GM12878 (cell line): ENCODE measurements around the gene ETDB. TPM values are rescaled to one million over a fixed set of nuclear protein-coding genes. Genes with fewer than 3 reads are reported as not detected.

Experiments used
- ATAC-seq: fragments of 200-7000 bp; cut with Tn5 transposase; 3 replicates; pipeline ENCODE4 v1.9.1; 2020; ENCODE audit warnings: mild to moderate bottlenecking, moderate library complexity
- BruUV-seq: library from RNA; stranded (reverse); fragments of 400-500 nt; replicated peaks from 2 replicates; lab custom pipeline; 2021; lab: Mats Ljungman, UMichigan
- CTCF ChIA-PET: fragments of 300-600 bp; sonication (Branson Sonifier 250); formaldehyde crosslinking; extraction: SDS; loops from one replicate; lab custom pipeline; 2021; ENCODE audit warnings: inconsistent platforms; lab: Yijun Ruan, JAX
- POLR2A ChIA-PET: fragments of 350-600 bp; formaldehyde crosslinking; extraction: SDS; loops from one replicate; lab custom pipeline; 2021; ENCODE audit warnings: inconsistent platforms; lab: Charles Lee
- RAD21 ChIA-PET: fragments of 300-600 bp; sonication (Branson Sonifier 250); formaldehyde crosslinking; loops from one replicate; lab custom pipeline; 2023; ENCODE audit warnings: antibody characterized with exemption; ENCODE audit not compliant: unreplicated experiment; lab: Charles Lee
- SMC1A ChIA-PET: fragments of 300-600 bp; sonication (Branson Sonifier 250); formaldehyde crosslinking; loops from one replicate; lab custom pipeline; 2023; ENCODE audit not compliant: unreplicated experiment, uncharacterized antibody; lab: Charles Lee
- DNase-seq: peaks from one replicate; pipeline ENCODE4 v3.0.0-alpha.2; 2011; ENCODE audit warnings: low read depth, low spot score
- FAIRE-seq: peaks from 3 replicates; lab custom pipeline; 2011; peaks lifted over from hg19 to GRCh38; lab: Jason Lieb, UNC
- H2AFZ ChIP-seq: 2 replicates; pipeline ENCODE4 v1.6.0; 2011; ENCODE audit warnings: low read depth, low read length, control low read depth; ENCODE audit not compliant: control insufficient read depth
- H3K27ac ChIP-seq: 2 replicates; pipeline ENCODE4 v1.5.1; 2011; ENCODE audit warnings: control low read depth; ENCODE audit not compliant: control insufficient read depth, insufficient read depth
- H3K27me3 ChIP-seq, 2 experiments: replicated peaks in 1 of 2; 2 replicates each; pipeline versions ENCODE4 v1.6.0 to v1.6.1; 2011; ENCODE audit warnings: low read length in 1 of 2; ENCODE audit not compliant: control insufficient read depth in 2 of 2, insufficient read depth in 2 of 2
- H3K36me3 ChIP-seq, 2 experiments: 2 replicates each; pipeline ENCODE4 v1.5.1; 2011; ENCODE audit warnings: low read length in 1 of 2; ENCODE audit not compliant: control insufficient read depth in 2 of 2, insufficient read depth in 2 of 2
- H3K4me1 ChIP-seq: 2 replicates; pipeline ENCODE4 v1.6.1; 2011; ENCODE audit warnings: mild to moderate bottlenecking, low read length, moderate library complexity, mixed read lengths; ENCODE audit not compliant: control insufficient read depth, insufficient read depth
- H3K4me2 ChIP-seq: 2 replicates; pipeline ENCODE4 v1.6.0; 2011; ENCODE audit warnings: control low read depth; ENCODE audit not compliant: control insufficient read depth, insufficient read depth
- H3K4me3 ChIP-seq: fragments of 200-600 bp; sonication (generic); 2 replicates; pipeline ENCODE4 v1.5.1; 2016
- H3K79me2 ChIP-seq: 2 replicates; pipeline ENCODE4 v1.6.0; 2011; ENCODE audit warnings: low read length; ENCODE audit not compliant: control insufficient read depth, insufficient read depth
- H3K9ac ChIP-seq: 2 replicates; pipeline ENCODE4 v1.8.0; 2011; ENCODE audit warnings: low read length, control low read depth, mixed read lengths; ENCODE audit not compliant: control insufficient read depth, insufficient read depth
- H3K9me3 ChIP-seq: replicated peaks from 3 replicates; pipeline ENCODE4 v1.5.1; 2011; ENCODE audit warnings: mild to moderate bottlenecking, low read length; ENCODE audit not compliant: control insufficient read depth, insufficient read depth
- H4K20me1 ChIP-seq: 2 replicates; pipeline ENCODE4 v1.6.0; 2011; ENCODE audit not compliant: control insufficient read depth, insufficient read depth
- BMI1 ChIP-seq: fragments of 450-650 bp; IDR thresholded peaks from 2 replicates; pipeline ENCODE4 v1.6.1; 2016; ENCODE audit warnings: mild to moderate bottlenecking, moderate library complexity, borderline replicate concordance
- CEBPB ChIP-seq, 2 experiments: fragments of 150-350 bp in 1 of 2; IDR thresholded peaks; 2 replicates each; pipeline ENCODE4 v1.6.1; 2012 to 2014; ENCODE audit warnings: low read depth in 2 of 2, low read length in 2 of 2, borderline replicate concordance in 1 of 2, inconsistent platforms in 1 of 2
- ETV6 ChIP-seq, 2 experiments: fragments of 450-650 bp in 1 of 2; IDR thresholded peaks in 1 of 2; conservative IDR thresholded peaks in 1 of 2; 2 replicates each; pipeline ENCODE4 v1.6.1; 2014; ENCODE audit warnings: antibody characterized with exemption in 1 of 2, borderline replicate concordance in 1 of 2, low read depth in 1 of 2, mild to moderate bottlenecking in 1 of 2, moderate library complexity in 1 of 2
- EZH2 ChIP-seq: IDR thresholded peaks from 2 replicates; pipeline ENCODE4 v1.6.1; 2012; ENCODE audit warnings: low read depth, mild to moderate bottlenecking, control low read depth, inconsistent platforms, low read length, borderline replicate concordance; ENCODE audit not compliant: control insufficient read depth
- MEF2A ChIP-seq: IDR thresholded peaks from 2 replicates; pipeline ENCODE4 v1.6.1; 2011; ENCODE audit warnings: low read depth, mild to moderate bottlenecking, low read length, moderate library complexity; ENCODE audit not compliant: insufficient read depth
- MYB ChIP-seq: fragments of 150-350 bp; IDR thresholded peaks from 2 replicates; pipeline ENCODE4 v1.6.1; 2014; ENCODE audit warnings: mild to moderate bottlenecking, low read depth, low read length, borderline replicate concordance
- NFYB ChIP-seq: IDR thresholded peaks from 2 replicates; pipeline ENCODE4 v1.6.1; 2011; ENCODE audit warnings: low read depth, mild to moderate bottlenecking, low read length, improper control_type of control experiment, moderate library complexity; ENCODE audit not compliant: insufficient read depth
- POLR2A ChIP-seq: IDR thresholded peaks from 2 replicates; pipeline ENCODE4 v1.6.1; 2011; ENCODE audit warnings: low read depth, mild to moderate bottlenecking, low read length
- RBBP5 ChIP-seq: fragments of 200-600 bp; sonication (generic); conservative IDR thresholded peaks from 2 replicates; pipeline ENCODE4 v1.6.1; 2016
- SMARCA5 ChIP-seq: fragments of 450-650 bp; IDR thresholded peaks from 2 replicates; pipeline ENCODE4 v1.6.1; 2017; ENCODE audit warnings: mild to moderate bottlenecking
- STAT1 ChIP-seq: fragments of 450-650 bp; conservative IDR thresholded peaks from 2 replicates; pipeline ENCODE4 v1.6.1; 2014; ENCODE audit warnings: antibody characterized with exemption, mild to moderate bottlenecking
- TCF3 ChIP-seq: IDR thresholded peaks from 2 replicates; pipeline ENCODE4 v1.6.1; 2012; ENCODE audit warnings: low read depth, mild to moderate bottlenecking, low read length, borderline replicate concordance; ENCODE audit not compliant: insufficient read depth
- WGBS: methylation state at CpG from one replicate; pipeline ENCODE4 v1.1.6; 2016; ENCODE audit warnings: low lambda C conversion rate; ENCODE audit not compliant: insufficient replicate concordance, insufficient coverage; ENCODE audit errors: missing lambda C conversion rate; 5-methylcytosine and 5-hydroxymethylcytosine counted together
- in situ Hi-C: fragments of 300-500 bp; cut with MboI; formaldehyde crosslinking; loops from 9 replicates; pipeline ENCODE4 v1.14.3; 2018; ENCODE audit warnings: mixed read lengths
- intact Hi-C: fragments of 100-400 bp; cut with micrococcal nuclease; formaldehyde crosslinking; loops from one replicate; pipeline ENCODE4 v1.14.2; 2022; ENCODE audit not compliant: unreplicated experiment
- polyA plus RNA-seq, 11 experiments: library from polyadenylated mRNA; depleted of rRNA in 4 of 11; unstranded in 6 of 11; stranded (reverse) in 5 of 11; fragments of >200 nt; fragmentation: Nextera tagmentation in 4 of 11; fragmentation: Illumina TruSeq in 1 of 11; extraction: Ambion mirVana in 4 of 11; extraction: Trizol in 1 of 11; gene quantifications; 1 replicate in 1 of 11; 2 replicates in 10 of 11; pipeline versions ENCODE4 v1.2.1 to v1.2.3, GENCODE V29; 2011 to 2016; ENCODE audit warnings: inconsistent platforms in 2 of 11, missing spikeins in 2 of 11, low read depth in 1 of 11
- total RNA-seq, 4 experiments: library from RNA; depleted of rRNA in 3 of 4; stranded (reverse); fragments of >200 nt in 3 of 4; fragmentation: Illumina TruSeq in 1 of 4; extraction: Trizol in 1 of 4; gene quantifications; 2 replicates each; pipeline versions ENCODE4 v1.2.1 to v1.2.3, GENCODE V29; 2013 to 2021
- TF ChIP-seq, protein P1 (sequence below): IDR thresholded peaks from 2 replicates; pipeline ENCODE4 v1.6.1; 2011; ENCODE audit warnings: low read depth, low read length, improper control_type of control experiment, borderline replicate concordance
- TF ChIP-seq, protein P2 (sequence below): IDR thresholded peaks from 2 replicates; pipeline ENCODE4 v1.6.1; 2011; ENCODE audit warnings: borderline replicate concordance, low read depth, mild to moderate bottlenecking, moderate library complexity, low read length; ENCODE audit not compliant: insufficient read depth, poor library complexity, severe bottlenecking

ETDB gene
- total and polyA plus RNA-seq, 10 of the 15 experiments (the other 5 are each of a cell fraction or from before 2014, with no cell fraction given) = not detected

DNA sequence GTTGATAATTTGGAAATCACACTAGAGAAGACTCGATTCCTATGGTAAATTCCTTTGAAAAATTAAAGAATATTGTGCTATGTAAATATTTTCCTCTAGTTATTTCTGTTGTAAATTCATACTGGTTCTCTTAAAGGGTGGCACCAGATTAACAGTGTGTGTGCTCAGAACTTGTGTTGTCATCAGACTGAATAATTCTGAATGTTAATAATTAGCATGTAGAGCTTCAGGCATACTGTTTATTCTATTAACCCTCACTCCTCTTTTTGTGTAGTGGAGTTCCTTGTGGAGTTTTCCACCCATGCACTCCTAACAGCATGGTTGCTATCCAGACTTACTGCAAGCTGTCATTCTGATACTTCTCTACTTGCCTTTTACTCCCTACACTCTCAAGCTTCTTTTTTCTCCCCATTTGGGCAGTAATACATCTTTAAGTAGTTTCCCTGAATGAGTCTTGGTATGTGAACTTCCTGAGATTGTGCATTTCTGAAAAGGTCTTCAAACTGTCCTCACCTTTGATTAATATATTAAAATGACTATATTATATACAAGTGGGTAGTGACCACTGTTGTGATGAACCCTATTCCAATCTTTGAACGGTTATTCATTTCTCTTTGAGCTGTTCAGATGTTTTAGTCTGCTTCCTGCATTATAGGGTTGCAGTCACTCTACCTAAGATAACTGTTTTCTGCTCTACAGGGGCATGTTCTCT is 38.5 kb downstream of the ETDB start:
- SMC1A ChIA-PET = no interaction called here
- no peaks in the 10 kb centered on the region for H3K79me2 ChIP-seq
- DNase-seq = no peak
- POLR2A ChIA-PET = no interaction called here
- no peaks in the 10 kb centered on the region for H3K9me3 ChIP-seq
- ATAC-seq = no peak
- FAIRE-seq = no peak
- TF ChIP-seq EZH2 = no peak
- no peak for TF ChIP-seq SMARCA5
- TF ChIP-seq CEBPB (IDR thresholded peaks at IDR 0.05; ENCODE audit: borderline replicate concordance in 1 of 2, low read depth in 2 of 2, low read length in 2 of 2) = no peak
- TF ChIP-seq MEF2A = no peak
- TF ChIP-seq RBBP5 = no peak
- TF ChIP-seq, protein P1, sequence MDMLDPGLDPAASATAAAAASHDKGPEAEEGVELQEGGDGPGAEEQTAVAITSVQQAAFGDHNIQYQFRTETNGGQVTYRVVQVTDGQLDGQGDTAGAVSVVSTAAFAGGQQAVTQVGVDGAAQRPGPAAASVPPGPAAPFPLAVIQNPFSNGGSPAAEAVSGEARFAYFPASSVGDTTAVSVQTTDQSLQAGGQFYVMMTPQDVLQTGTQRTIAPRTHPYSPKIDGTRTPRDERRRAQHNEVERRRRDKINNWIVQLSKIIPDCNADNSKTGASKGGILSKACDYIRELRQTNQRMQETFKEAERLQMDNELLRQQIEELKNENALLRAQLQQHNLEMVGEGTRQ = no peak
- TF ChIP-seq STAT1 = no peak
- TF ChIP-seq TCF3 = no peak
- no peak for TF ChIP-seq MYB
- TF ChIP-seq POLR2A = no peak
- no peak for TF ChIP-seq BMI1
- no peak for TF ChIP-seq NFYB
- no peak for TF ChIP-seq ETV6 (conservative IDR thresholded peaks at IDR 0.05 in 1 of 2, IDR thresholded peaks at IDR 0.05 in 1 of 2; ENCODE audit: borderline replicate concordance in 1 of 2, low read depth in 1 of 2)
- TF ChIP-seq, protein P2, sequence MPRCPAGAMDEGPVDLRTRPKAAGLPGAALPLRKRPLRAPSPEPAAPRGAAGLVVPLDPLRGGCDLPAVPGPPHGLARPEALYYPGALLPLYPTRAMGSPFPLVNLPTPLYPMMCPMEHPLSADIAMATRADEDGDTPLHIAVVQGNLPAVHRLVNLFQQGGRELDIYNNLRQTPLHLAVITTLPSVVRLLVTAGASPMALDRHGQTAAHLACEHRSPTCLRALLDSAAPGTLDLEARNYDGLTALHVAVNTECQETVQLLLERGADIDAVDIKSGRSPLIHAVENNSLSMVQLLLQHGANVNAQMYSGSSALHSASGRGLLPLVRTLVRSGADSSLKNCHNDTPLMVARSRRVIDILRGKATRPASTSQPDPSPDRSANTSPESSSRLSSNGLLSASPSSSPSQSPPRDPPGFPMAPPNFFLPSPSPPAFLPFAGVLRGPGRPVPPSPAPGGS = no peak
- no peaks in the 10 kb centered on the region for H3K27me3 ChIP-seq
- no peaks in the 10 kb centered on the region for H3K4me1 ChIP-seq
- H3K36me3 ChIP-seq = no peaks in the 10 kb centered on the region
- no peaks in the 10 kb centered on the region for H4K20me1 ChIP-seq
- H3K27ac ChIP-seq = no peak overlapping the region
- CTCF ChIA-PET = interaction anchor here (0.6 kb wide), 2 partner anchors 37 to 635 kb away, joined by 3 read pairs; no protein-coding TSS in a partner anchor
- no peak overlapping the region for H2AFZ ChIP-seq
- no peak overlapping the region for H3K4me2 ChIP-seq
- no peak overlapping the region for H3K4me3 ChIP-seq
- BruUV-seq = no TSS peak
- RAD21 ChIA-PET = no interaction called here
- in situ Hi-C loops (no loop called here), intact Hi-C loops (loop anchor here (10.0 kb wide), 1 partner anchor 597 kb away; no protein-coding TSS in a partner anchor)
- H3K9ac ChIP-seq = no peak overlapping the region
- WGBS = 3% methylated on average over 2 of the region's 2 CpGs
